ENCODE results near the gene PUS3. TPM values are rescaled to one million over a fixed set of nuclear protein-coding genes. Genes with fewer than 3 reads are reported as not detected.

Gene PUS3
- total RNA-seq, 3 donors from 2014 or later (not counting 1 experiment from before 2014, with no cell fraction given), result 3.6 to 6.7 (median 3.6) TPM

DNA sequence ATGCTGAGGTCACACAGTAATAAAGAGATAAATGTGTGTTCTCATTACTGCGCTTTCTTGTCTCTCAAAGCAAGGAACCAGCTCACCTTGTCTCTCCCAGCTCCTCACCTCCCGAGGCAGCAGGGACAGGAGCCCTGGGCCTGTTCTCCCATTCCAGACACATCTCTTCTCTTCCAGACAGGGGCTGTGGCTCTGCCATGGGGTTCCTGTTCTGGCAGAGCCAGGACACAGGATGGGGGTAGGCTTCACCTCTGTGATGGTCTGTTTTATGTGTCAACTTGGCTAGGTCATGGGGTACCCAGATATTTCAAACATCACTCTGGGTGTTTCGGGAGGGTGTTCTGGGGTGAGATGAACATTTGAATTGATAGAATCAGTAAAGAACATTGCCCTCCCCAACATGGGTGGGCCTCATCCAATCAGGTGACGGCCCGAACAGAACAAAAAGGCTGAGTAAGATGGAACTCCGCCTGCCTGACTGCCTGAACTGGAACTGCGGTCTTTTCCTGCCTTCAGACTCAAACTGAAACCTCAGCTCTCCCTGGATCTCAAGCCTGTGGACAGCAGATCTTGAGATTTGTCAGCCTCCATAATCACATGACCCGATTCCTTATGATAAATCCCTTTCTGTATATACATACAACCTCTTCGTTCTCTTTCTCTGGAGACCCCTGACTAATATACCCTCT, 40.8 kb upstream of the PUS3 start:
- Mint-ChIP-seq H3K27ac (no peak overlapping the region), H3K9me3 (no peaks in the 10 kb centered on the region), H3K4me1 (peaks cover 6 to 8% of the 10 kb centered on the region in 2 donors), H3K4me3 (no peak overlapping the region), H3K36me3 (no peaks in the 10 kb centered on the region), H3K27me3 (ENCODE audit: low read depth in 2 of 2) (peaks cover 9 to 10% of the 10 kb centered on the region in 2 donors)
- Histone ChIP-seq H3K27ac (ENCODE audit: low read length) (no peak overlapping the region), H3K9me3 (ENCODE audit: control insufficient read depth, insufficient read depth, low read length) (no peaks in the 10 kb centered on the region), H3K36me3 (ENCODE audit: control insufficient read depth, insufficient read depth, low read length) (no peaks in the 10 kb centered on the region), H3K4me3 (ENCODE audit: low read length) (no peak overlapping the region), H3K27me3 (ENCODE audit: control insufficient read depth, insufficient read depth, low read length) (no peaks in the 10 kb centered on the region), H3K4me1 (ENCODE audit: control insufficient read depth, insufficient read depth, low read length) (no peaks in the 10 kb centered on the region)
- DNase-seq, result no peak
- intact Hi-C loops (cut with micrococcal nuclease), result no loop called here
- ATAC-seq, result no peak
- TF ChIP-seq, protein P1, sequence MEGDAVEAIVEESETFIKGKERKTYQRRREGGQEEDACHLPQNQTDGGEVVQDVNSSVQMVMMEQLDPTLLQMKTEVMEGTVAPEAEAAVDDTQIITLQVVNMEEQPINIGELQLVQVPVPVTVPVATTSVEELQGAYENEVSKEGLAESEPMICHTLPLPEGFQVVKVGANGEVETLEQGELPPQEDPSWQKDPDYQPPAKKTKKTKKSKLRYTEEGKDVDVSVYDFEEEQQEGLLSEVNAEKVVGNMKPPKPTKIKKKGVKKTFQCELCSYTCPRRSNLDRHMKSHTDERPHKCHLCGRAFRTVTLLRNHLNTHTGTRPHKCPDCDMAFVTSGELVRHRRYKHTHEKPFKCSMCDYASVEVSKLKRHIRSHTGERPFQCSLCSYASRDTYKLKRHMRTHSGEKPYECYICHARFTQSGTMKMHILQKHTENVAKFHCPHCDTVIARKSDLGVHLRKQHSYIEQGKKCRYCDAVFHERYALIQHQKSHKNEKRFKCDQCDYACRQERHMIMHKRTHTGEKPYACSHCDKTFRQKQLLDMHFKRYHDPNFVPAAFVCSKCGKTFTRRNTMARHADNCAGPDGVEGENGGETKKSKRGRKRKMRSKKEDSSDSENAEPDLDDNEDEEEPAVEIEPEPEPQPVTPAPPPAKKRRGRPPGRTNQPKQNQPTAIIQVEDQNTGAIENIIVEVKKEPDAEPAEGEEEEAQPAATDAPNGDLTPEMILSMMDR (IDR thresholded peaks at IDR 0.05), result no peak
- 77% methylated on average over 9 of the region's 9 CpGs for WGBS (ENCODE audit: insufficient coverage)

DNA sequence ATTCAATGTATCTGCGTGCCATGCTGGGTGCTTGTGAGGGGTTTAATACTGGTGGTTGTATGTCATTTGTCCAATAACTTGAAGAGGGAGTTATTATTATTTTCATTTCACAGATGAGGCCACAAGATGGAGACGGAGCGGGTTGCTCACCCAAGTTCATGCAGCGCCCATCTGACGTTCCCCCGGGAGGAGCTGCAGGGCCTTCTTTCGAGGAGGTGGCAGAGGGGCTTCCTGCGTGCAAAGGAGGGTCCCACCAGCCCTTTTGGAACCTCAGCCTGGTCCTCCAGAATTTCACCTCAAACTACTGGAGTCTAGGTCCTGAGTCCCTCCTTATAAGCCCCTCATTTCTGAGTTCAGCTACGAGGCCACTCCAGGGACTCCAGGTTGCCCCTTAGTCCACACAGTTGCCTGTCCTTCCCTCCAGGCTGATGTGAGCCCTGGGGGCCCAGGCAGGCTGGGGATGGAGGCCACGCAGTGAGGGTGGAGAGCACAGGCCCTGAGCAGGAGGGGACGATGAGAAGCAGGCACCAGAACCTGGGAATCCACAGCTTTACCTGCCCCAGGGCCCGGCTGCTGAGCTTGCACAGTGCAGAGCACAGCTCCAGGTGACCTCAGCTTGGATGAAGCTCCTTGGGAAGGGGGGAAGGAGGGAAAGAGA, 39.9 kb upstream of the PUS3 start:
- 81% methylated on average over 12 of the region's 12 CpGs for WGBS (ENCODE audit: insufficient coverage)
- Mint-ChIP-seq H3K4me3 (no peak overlapping the region), H3K36me3 (no peaks in the 10 kb centered on the region), H3K27me3 (ENCODE audit: low read depth in 2 of 2) (peaks cover 9 to 10% of the 10 kb centered on the region in 2 donors), H3K9me3 (no peaks in the 10 kb centered on the region), H3K27ac (no peak overlapping the region), H3K4me1 (peaks cover 6 to 11% of the 10 kb centered on the region in 2 donors)
- no peak for DNase-seq
- Histone ChIP-seq H3K9me3 (ENCODE audit: control insufficient read depth, insufficient read depth, low read length) (no peaks in the 10 kb centered on the region), H3K27ac (ENCODE audit: low read length) (no peak overlapping the region), H3K27me3 (ENCODE audit: control insufficient read depth, insufficient read depth, low read length) (no peaks in the 10 kb centered on the region), H3K36me3 (ENCODE audit: control insufficient read depth, insufficient read depth, low read length) (no peaks in the 10 kb centered on the region), H3K4me3 (ENCODE audit: low read length) (no peak overlapping the region), H3K4me1 (ENCODE audit: control insufficient read depth, insufficient read depth, low read length) (no peaks in the 10 kb centered on the region)
- TF ChIP-seq, protein P1 (IDR thresholded peaks at IDR 0.05), result no peak
- no peak for ATAC-seq
- intact Hi-C loops (cut with micrococcal nuclease), result no loop called here

DNA sequence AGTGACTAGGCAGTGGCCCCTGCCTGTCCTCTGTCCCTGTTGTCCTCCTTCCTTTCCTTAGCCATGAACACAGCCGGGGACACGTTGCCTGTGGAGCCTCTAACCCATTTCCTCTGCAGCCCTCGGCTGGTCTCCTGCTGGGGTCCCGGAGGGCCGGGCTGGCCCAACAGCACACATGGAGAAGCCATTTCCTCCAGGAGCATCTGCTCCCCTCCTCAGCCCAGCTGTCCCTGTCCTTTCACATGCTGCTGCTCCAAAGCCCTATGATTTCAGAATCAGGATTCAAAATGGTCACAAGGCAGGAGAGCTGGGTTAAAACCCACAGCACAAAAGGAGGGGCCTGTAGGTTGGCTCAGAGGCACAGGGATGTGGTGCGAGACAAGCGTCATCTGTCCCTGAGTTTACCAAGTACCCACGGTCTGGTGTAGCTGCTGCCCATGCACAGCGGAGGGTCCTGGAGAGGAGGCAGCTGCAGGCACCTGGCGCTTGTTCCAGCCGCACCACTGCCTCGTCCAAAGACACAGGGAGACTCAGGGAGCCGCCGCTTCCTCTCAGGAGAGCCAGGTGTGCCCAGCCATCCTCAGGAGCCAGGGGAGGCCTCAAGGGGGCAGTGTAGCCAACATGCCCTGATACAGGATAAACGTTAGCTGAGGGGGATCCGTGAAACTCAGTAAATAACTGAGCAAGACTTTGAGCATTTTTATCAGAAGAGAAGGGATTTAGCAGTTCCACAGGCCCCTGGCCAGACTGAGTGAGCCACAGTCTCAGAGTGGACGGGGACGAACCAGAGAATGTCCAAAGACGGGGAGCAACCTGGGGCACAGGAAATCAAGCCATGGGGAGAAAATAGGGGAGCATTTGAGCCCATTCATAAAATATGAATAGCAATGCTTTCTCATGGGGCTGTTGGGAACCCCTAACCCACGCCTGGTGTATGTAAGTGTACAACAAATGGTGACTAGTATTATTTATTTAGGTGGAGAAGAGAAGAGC, 38.9 kb upstream of the PUS3 start:
- H3K4me3 ChIP-seq (ENCODE audit: low read length), result no peak overlapping the region
- Mint-ChIP-seq H3K27me3 (ENCODE audit: low read depth in 2 of 2) (peaks cover 9 to 10% of the 10 kb centered on the region in 2 donors), H3K9me3 (no peaks in the 10 kb centered on the region), H3K36me3 (no peaks in the 10 kb centered on the region), H3K4me3 (no peak overlapping the region), H3K27ac (no peak overlapping the region), H3K4me1 (peaks cover 6 to 11% of the 10 kb centered on the region in 2 donors)
- no peaks in the 10 kb centered on the region for H3K27me3 ChIP-seq (ENCODE audit: control insufficient read depth, insufficient read depth, low read length)
- WGBS (ENCODE audit: insufficient coverage), result 31% methylated on average over 20 of the region's 20 CpGs
- no peak overlapping the region for H3K27ac ChIP-seq (ENCODE audit: low read length)
- H3K4me1 ChIP-seq (ENCODE audit: control insufficient read depth, insufficient read depth, low read length), result no peaks in the 10 kb centered on the region
- H3K36me3 ChIP-seq (ENCODE audit: control insufficient read depth, insufficient read depth, low read length), result no peaks in the 10 kb centered on the region
- ATAC-seq (peak in 1 of 3 donors; percentile 45), DNase-seq (peak in 1 of 2 donors; percentile 66)
- H3K9me3 ChIP-seq (ENCODE audit: control insufficient read depth, insufficient read depth, low read length), result no peaks in the 10 kb centered on the region
- TF ChIP-seq, protein P1 (IDR thresholded peaks at IDR 0.05), result no peak
- intact Hi-C loops (cut with micrococcal nuclease), result no loop called here
